Kasumi-1 (cell line): Measurements from ENCODE around the gene DYRK2.
A peak's percentile ranks its signal among the peaks of the same experiment; 100 is the strongest.

Experiments used
- DNase-seq, 2 experiments: peaks; one replicate each; lab custom pipeline; 2025; lab: John Stamatoyannopoulos, UW

Gene DYRK2

GRCh38 chr12:67648521-67649260 lies at the start of gene DYRK2:
Gene DYRK2, plus strand, starts transcription at chr12:67648745. Its CDS starts 389 bp downstream, at chr12:67649134.
- peak; percentile 42 to 55 for DNase-seq

GRCh38 chr12:67599691-67600090 lies 48.9 kb upstream of the DYRK2 start:
- DNase-seq = no peak

- no peak for DNase-seq
Observed at GRCh38 chr12:67601126-67601525, 47.4 kb upstream of the DYRK2 start.

- DNase-seq = no peak
Observed at GRCh38 chr12:67609226-67609870, 39.2 kb upstream of the DYRK2 start.

GRCh38 chr12:67613040-67613439 lies 35.5 kb upstream of the DYRK2 start:
- no peak for DNase-seq

GRCh38 chr12:67617629-67618028 lies 30.9 kb upstream of the DYRK2 start:
- no peak for DNase-seq

GRCh38 chr12:67618303-67618702 lies 30.2 kb upstream of the DYRK2 start:
- no peak for DNase-seq

- DNase-seq = no peak
Observed at GRCh38 chr12:67621112-67621511, 27.4 kb upstream of the DYRK2 start.

GRCh38 chr12:67621926-67622325 lies 26.6 kb upstream of the DYRK2 start:
- DNase-seq = no peak

GRCh38 chr12:67623259-67623658 lies 25.3 kb upstream of the DYRK2 start:
- DNase-seq = no peak

- DNase-seq = no peak
Observed at GRCh38 chr12:67624355-67624754, 24.2 kb upstream of the DYRK2 start.

GRCh38 chr12:67625004-67625403 lies 23.5 kb upstream of the DYRK2 start:
- DNase-seq = no peak

GRCh38 chr12:67626156-67626555 lies 22.4 kb upstream of the DYRK2 start:
- DNase-seq = no peak

GRCh38 chr12:67630373-67631088 lies 18.0 kb upstream of the DYRK2 start:
- DNase-seq = peak; percentile 90

GRCh38 chr12:67632005-67632404 lies 16.5 kb upstream of the DYRK2 start:
- DNase-seq = no peak

- DNase-seq = no peak
Observed at GRCh38 chr12:67633024-67633610, 15.4 kb upstream of the DYRK2 start.

- peak; percentile 48 to 49 for DNase-seq
Observed at GRCh38 chr12:67633708-67634107, 14.8 kb upstream of the DYRK2 start.

- peak; percentile 41 to 57 for DNase-seq
Observed at GRCh38 chr12:67634303-67634761, 14.2 kb upstream of the DYRK2 start.

GRCh38 chr12:67637718-67638117 lies 10.8 kb upstream of the DYRK2 start:
- no peak for DNase-seq

- DNase-seq = no peak
Observed at GRCh38 chr12:67638694-67639093, 9.9 kb upstream of the DYRK2 start.

GRCh38 chr12:67640863-67641262 lies 7.7 kb upstream of the DYRK2 start:
- no peak for DNase-seq

GRCh38 chr12:67645126-67645525 lies 3.4 kb upstream of the DYRK2 start:
- DNase-seq = no peak
